Tibial nerve (tissue), 4 donors: Measurements from ENCODE around the gene SNCAIP. TPM values are rescaled to one million over a fixed set of nuclear protein-coding genes. Genes with fewer than 3 reads are reported as not detected.

ENCODE experiments used
- DNase-seq, 2 donors: peaks; one replicate each; pipeline ENCODE4 v3.0.0-alpha.2; 2019; ENCODE audit warnings: low spot score in 2 of 2
- H3K27ac ChIP-seq, 4 donors: fragments of 200-600 bp; sonication (generic) in 3 of 4; one replicate each; pipeline ENCODE4 v1.5.1; 2017 to 2019; ENCODE audit warnings: mild to moderate bottlenecking in 1 of 4
- H3K27me3 ChIP-seq, 2 donors: fragments of 200-600 bp; sonication (generic) in 1 of 2; one replicate each; pipeline versions ENCODE4 v1.5.1 to v1.6.0; 2017 to 2019
- H3K36me3 ChIP-seq, 3 donors: fragments of 200-600 bp; sonication (generic); one replicate each; pipeline ENCODE4 v1.5.1; 2018 to 2019
- H3K4me1 ChIP-seq, 4 donors: fragments of 200-600 bp; sonication (generic) in 3 of 4; one replicate each; pipeline ENCODE4 v1.5.1; 2017 to 2019
- H3K4me3 ChIP-seq, 4 donors: fragments of 200-600 bp; sonication (generic) in 3 of 4; one replicate each; pipeline ENCODE4 v1.5.1; 2017 to 2019; ENCODE audit warnings: mild to moderate bottlenecking in 1 of 4, moderate library complexity in 1 of 4
- H3K9me3 ChIP-seq, 4 donors: fragments of 200-600 bp; sonication (generic) in 3 of 4; one replicate each; pipeline ENCODE4 v1.5.1; 2017 to 2019
- CTCF ChIP-seq, 5 experiments: fragments of 200-600 bp in 3 of 5; fragments of 450-650 bp in 2 of 5; sonication (generic) in 3 of 5; IDR thresholded peaks; one replicate each; pipeline ENCODE4 v1.5.1; 2016 to 2019; ENCODE audit warnings: antibody characterized with exemption in 5 of 5, mild to moderate bottlenecking in 3 of 5, moderate library complexity in 2 of 5
- EP300 ChIP-seq, 2 donors: sonication (generic); formaldehyde crosslinking; IDR thresholded peaks; one replicate each; pipeline ENCODE4 v1.6.1; 2017; ENCODE audit warnings: antibody characterized with exemption in 2 of 2, mild to moderate bottlenecking in 1 of 2
- POLR2A ChIP-seq, 2 donors: fragments of 450-650 bp; IDR thresholded peaks; one replicate each; pipeline ENCODE4 v1.6.1; 2017; ENCODE audit warnings: antibody characterized with exemption in 2 of 2, mild to moderate bottlenecking in 2 of 2, moderate library complexity in 2 of 2
- WGBS, 2 donors: methylation state at CpG; one replicate each; pipeline ENCODE4 v1.1.5; 2018; 5-methylcytosine and 5-hydroxymethylcytosine counted together
- total RNA-seq, 4 donors: library from RNA; depleted of rRNA; stranded (reverse); fragments of >200 nt; gene quantifications; one replicate each; pipeline ENCODE4 v1.1.0, GENCODE V29; 2016

The SNCAIP gene
- total RNA-seq, 4 donors from 2014 or later: 4.6 to 18.6 (median 6.4) TPM

GRCh38 chr5:122384739-122385235 is 72.8 kb downstream of the SNCAIP start:
- Histone ChIP-seq H3K4me3 (no peak overlapping the region), H3K27ac (peak overlapping the region in 1 of 4 donors; percentile 50), H3K27me3 (no peaks in the 10 kb centered on the region), H3K4me1 (peaks cover 0 to 17% (median 0%) of the 10 kb centered on the region in 4 donors), H3K36me3 (no peaks in the 10 kb centered on the region), H3K9me3 (no peaks in the 10 kb centered on the region)
- no peak for TF ChIP-seq POLR2A (IDR thresholded peaks at IDR 0.05)
- TF ChIP-seq CTCF (IDR thresholded peaks at IDR 0.05): no peak
- peak in 1 of 2 donors; percentile 33 for TF ChIP-seq EP300 (IDR thresholded peaks at IDR 0.05)
- DNase-seq: no peak
- WGBS, 2 donors: 64 to 66% methylated on average over 5 of the region's 5 CpGs

- Histone ChIP-seq H3K4me1 (peaks cover 0 to 17% (median 0%) of the 10 kb centered on the region in 4 donors), H3K27ac (peak overlapping the region in 1 of 4 donors; percentile 50), H3K27me3 (no peaks in the 10 kb centered on the region), H3K9me3 (no peaks in the 10 kb centered on the region), H3K4me3 (no peak overlapping the region), H3K36me3 (no peaks in the 10 kb centered on the region)
- WGBS, 2 donors: 84 to 92% methylated on average over 4 of the region's 4 CpGs
- DNase-seq: no peak
- no peak for TF ChIP-seq EP300 (IDR thresholded peaks at IDR 0.05)
- no peak for TF ChIP-seq CTCF (IDR thresholded peaks at IDR 0.05)
- no peak for TF ChIP-seq POLR2A (IDR thresholded peaks at IDR 0.05)
Measured at GRCh38 chr5:122385286-122385685, 73.2 kb downstream of the SNCAIP start.

- H3K27ac ChIP-seq: no peak overlapping the region
- DNase-seq: no peak
- no peaks in the 10 kb centered on the region for H3K27me3 ChIP-seq
- H3K36me3 ChIP-seq: no peaks in the 10 kb centered on the region
- H3K9me3 ChIP-seq: no peaks in the 10 kb centered on the region
- peaks cover 0 to 17% (median 0%) of the 10 kb centered on the region in 4 donors for H3K4me1 ChIP-seq
- no peak overlapping the region for H3K4me3 ChIP-seq
- WGBS, 2 donors: 64 to 68% methylated on average over 3 of the region's 3 CpGs
- no peak for TF ChIP-seq POLR2A (IDR thresholded peaks at IDR 0.05)
- TF ChIP-seq CTCF (IDR thresholded peaks at IDR 0.05): no peak
- no peak for TF ChIP-seq EP300 (IDR thresholded peaks at IDR 0.05)
Measured at GRCh38 chr5:122385808-122386207, 73.8 kb downstream of the SNCAIP start.

- Histone ChIP-seq H3K36me3 (no peaks in the 10 kb centered on the region), H3K27ac (no peak overlapping the region), H3K27me3 (no peaks in the 10 kb centered on the region), H3K4me1 (peaks cover 0 to 7% (median 0%) of the 10 kb centered on the region in 4 donors), H3K9me3 (no peaks in the 10 kb centered on the region), H3K4me3 (no peak overlapping the region)
- no peak for DNase-seq
- TF ChIP-seq EP300 (IDR thresholded peaks at IDR 0.05) (no peak), POLR2A (IDR thresholded peaks at IDR 0.05) (no peak), CTCF (IDR thresholded peaks at IDR 0.05) (no peak)
- WGBS, 2 donors: 88 to 95% methylated on average over 7 of the region's 7 CpGs
Measured at GRCh38 chr5:122390154-122390553, 78.1 kb downstream of the SNCAIP start.

- Histone ChIP-seq H3K4me1 (peaks cover 0 to 4% (median 0%) of the 10 kb centered on the region in 4 donors), H3K36me3 (no peaks in the 10 kb centered on the region), H3K27ac (no peak overlapping the region), H3K4me3 (no peak overlapping the region), H3K27me3 (no peaks in the 10 kb centered on the region), H3K9me3 (no peaks in the 10 kb centered on the region)
- no peak for DNase-seq
- no peak for TF ChIP-seq POLR2A (IDR thresholded peaks at IDR 0.05)
- TF ChIP-seq CTCF (IDR thresholded peaks at IDR 0.05): no peak
- WGBS, 2 donors: 81 to 92% methylated on average over 3 of the region's 3 CpGs
Measured at GRCh38 chr5:122390694-122391093, 78.7 kb downstream of the SNCAIP start.
